NCI-H345 (cell line): Measurements from ENCODE around the gene PAPOLA.

Source experiments
- DNase-seq: peaks from one replicate; lab custom pipeline; 2025; lab: John Stamatoyannopoulos, UW

Gene PAPOLA

DNA sequence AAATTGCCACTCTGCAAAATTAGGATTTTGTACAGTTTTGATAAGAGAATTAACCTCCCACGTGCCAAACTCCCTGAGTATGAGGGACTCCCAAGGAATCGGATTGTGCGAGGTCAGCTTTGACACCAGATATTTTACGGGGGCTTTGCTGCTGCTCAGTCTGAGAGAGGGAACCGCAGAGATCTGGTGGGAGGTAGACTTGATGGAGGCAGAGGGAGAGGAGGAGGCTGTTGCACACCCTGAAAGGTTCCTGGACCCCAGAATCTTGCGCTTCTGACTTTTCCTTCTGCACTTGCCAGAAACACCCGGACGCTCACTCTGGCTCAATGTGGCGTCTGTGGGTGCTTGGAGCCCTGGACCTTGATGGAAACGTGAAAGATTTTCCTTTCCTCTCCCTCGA, 83.9 kb downstream of the PAPOLA start:
- no peak for DNase-seq

DNA sequence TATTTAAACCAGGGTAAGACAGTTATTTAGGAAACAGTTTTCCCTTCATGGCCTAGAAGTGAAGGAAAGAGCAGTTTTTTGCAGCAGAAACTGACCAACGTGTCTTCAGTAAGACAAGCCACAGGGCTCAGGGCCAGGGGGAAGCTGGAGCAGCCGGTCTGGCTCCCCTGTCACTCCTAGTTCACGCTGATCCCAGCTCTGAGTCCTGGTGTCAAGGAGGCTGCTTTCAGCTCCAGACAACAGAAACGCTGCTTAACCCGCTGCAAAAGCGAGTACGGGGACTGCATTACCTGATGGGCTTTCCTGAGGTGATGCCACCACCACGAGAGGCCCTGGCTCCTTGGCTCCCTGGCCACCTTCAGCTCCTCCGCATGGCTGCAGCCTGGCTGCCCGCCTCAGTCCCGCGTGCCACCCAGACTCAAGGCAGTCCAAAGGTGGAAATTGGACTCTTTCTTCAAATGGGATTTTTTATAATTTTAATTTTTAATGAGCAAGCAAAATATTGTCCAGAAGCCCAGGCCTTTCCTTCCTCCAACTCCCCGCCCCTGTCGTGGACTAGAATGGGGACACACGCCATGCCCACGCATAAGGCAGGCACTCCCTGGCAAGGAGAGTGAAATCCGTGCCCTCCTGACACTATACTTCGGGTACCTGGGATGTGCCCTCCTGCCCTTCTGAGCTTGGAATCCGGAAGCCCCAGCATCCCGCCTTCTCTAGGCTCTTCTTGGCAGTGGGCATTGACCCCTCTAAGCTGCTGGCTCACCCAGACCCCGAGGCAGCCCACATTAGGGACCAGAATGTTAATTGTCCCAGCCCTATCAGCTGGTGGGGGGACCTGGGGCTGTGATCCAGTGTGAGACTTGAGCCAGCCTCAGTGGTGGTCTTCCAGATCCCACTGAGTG, 85.0 kb downstream of the PAPOLA start:
- no peak for DNase-seq

DNA sequence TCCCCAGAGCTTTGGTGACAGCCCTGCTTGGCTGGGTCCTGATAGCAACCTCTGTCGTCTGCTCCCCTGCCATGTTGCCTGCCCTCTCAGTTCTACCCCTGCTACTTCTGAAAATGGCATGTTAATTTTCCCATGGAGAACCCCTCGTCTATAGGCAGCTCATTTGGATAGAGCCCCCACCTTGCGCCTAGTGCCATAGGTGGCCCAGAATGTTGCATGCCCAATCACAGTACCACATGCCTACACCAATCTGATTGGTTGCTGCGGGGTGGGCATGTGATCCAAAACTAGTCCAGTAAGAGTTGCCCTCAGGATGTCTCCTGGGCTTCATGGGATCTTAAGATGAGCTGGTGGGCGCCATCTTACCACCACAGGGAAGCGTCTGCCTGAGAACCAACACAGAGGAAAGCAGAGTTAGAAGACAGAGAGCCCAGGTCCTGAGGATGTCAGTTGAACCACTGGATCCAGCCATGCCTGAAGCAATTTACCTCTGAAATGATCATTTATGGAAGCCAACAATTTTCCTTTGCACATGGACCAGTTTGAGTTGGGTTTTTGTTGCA, 85.7 kb downstream of the PAPOLA start:
- no peak for DNase-seq

DNA sequence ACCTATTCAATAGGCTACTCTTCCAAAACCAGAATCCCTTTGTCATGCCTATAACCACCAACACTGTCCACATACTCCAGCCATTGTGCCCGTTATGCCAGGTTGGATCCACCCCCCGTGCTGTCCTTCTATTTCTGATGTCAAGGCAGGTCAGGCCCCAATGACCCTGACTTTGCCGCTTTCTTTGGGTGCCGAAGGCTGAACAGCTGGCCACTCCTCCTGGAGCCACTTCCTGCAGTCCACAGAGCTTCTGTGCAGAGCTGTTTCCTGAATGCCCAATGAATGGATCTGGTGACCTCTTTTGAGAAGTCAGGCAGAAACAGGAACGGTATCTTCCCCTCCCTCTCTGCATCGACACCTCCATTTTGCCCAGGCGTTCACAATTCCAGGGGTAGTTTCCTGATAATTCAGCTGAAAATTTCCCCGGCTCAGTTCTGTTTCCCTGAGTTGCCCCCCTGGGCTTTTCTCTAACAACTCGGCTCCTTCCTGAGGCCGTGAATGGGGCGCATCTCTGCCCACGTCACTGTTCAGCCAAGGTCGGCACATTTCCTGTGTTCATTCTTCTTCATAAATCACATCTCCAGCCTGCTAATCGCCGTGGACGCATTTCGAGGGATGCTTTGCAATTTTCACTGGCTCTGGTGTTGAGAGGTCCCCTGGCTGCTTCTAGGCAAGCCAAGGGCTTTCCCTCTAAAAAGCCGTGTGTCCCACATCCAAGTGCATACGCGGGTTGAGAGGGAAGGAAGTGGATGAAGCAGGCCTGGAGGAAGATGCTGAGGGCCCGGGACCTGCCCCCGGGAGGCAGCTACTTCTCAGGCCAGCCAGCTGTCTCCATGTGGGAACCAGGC, 86.5 kb downstream of the PAPOLA start:
- no peak for DNase-seq

DNA sequence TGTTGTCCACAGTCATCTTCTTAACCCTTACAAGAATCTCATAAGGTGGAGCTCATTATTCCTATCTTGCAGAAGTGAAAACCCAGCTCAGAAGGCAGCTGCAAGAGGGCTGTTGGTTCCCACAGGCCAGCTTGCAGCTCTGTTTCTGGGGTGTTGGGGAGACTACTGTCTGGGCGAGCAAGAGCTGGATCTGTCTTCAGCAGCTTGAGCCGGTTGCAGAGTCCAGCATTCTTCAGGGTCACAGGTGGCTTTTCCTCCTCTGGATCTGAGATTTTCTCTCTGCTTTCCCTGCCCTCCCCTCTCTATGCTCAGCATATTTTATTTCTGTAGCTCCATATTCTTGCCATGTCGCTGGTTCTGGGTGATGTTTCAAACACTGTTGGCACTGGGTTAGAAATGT, 87.4 kb downstream of the PAPOLA start:
- no peak for DNase-seq

DNA sequence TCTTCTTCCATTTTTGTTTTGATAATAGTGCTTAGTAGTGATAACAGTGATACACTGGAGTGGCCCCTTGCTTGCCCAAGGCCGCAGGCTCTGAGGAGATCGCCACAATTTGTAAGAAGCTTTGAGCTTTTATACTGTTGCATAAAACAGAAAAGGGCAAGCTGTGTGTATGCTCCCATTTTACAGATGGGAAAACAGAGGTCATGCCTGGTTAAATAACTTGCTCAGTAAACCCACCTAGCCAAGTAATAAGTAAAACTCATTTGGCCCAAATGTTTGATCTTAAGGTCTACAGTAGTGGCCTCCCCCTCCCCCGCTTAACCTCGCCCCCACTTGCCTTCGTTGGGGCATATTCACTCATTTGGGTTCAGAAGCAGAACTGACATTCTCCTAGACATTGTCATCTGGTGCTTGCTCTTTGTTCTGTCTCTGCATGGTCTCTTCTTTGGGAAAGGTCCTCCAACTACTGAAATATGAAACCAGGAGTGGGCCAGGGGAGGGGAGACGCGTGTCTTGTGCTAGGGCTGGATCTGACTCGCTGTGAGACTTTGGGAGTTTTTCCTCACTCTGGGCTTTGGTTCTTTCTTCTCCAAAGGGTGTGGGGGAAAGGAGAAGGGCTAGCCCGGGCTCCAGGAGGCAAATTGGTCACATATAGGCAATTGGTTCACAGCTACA, 88.1 kb downstream of the PAPOLA start:
- peak; percentile 6 for DNase-seq

DNA sequence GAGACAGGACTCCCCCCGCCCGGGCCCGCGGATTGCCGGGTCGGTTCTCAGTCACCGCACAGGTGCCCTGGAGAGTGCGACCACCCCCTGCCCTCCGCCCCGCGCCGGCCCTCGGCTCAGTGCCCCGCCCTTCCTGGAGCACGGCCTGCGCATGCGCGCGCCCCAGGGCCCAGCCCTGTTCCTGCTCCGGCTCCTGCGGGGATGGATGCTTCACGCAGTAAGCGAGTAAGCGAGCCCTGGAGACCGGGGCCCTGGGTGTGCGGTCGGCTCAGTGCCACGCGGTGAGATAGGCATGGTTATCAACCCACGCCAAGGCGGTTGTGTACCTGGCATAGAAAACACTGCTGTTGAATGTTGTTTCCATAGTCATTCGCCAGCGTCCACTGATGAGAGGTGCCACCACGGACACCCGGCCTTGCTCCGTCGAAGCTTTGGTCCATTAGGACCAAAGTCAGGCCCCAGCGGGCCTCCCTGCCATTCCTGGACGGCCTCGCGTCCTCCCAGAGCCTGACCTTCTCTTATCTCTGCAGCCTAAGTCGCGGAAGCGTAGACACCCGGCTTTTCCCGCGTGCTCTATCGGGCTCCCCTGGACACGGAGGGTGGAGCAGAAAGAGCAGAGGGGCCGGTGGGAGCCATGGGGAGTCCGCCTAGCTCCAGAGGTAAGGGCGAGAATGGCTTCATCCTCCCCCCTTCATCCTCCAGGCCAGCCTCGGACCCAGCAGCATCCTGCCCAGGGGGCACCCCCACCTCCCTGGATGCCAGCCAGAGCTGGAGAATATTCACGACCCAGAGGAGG, 90.6 kb downstream of the PAPOLA start:
- DNase-seq: no peak

DNA sequence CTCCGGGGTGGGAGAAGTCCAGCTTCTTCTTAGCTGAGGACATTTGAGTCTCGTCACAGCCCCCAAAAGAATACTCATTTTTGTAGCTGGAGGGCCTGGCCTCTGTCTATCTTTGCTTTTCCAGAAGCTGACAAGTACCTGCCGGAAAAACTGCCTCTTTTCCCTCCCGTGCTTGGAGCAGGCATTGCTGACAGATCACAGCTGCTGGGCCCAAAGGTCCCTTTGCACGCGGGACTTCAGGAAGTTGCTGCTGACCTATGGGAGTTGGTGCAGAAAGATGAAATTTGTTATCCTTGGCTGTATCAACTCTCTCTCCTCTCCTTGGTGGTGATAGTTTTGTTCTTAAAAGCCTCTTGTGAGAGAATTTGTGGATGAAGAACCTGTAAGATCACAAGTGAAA, 92.8 kb downstream of the PAPOLA start:
- DNase-seq: no peak

DNA sequence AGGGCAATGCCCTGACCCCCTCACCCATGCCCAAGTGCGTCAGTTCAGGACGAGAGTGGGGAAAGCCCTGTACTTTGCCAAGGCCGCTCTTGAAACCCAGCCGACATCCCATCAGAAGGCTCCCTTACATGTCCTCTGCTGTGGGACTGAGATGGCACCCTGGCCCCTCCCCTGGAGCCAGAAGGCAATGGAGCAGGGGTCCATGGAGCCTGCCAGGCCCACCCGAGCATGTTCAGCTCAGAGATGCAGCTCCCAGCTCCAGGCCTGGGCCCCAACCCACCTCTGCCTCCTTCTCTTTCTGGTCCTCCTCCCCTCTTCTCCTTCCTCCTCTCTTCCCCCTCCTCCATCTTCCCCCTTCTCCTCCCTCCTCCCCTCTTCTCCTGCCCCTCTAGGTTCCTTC, 95.5 kb downstream of the PAPOLA start:
- DNase-seq: no peak

DNA sequence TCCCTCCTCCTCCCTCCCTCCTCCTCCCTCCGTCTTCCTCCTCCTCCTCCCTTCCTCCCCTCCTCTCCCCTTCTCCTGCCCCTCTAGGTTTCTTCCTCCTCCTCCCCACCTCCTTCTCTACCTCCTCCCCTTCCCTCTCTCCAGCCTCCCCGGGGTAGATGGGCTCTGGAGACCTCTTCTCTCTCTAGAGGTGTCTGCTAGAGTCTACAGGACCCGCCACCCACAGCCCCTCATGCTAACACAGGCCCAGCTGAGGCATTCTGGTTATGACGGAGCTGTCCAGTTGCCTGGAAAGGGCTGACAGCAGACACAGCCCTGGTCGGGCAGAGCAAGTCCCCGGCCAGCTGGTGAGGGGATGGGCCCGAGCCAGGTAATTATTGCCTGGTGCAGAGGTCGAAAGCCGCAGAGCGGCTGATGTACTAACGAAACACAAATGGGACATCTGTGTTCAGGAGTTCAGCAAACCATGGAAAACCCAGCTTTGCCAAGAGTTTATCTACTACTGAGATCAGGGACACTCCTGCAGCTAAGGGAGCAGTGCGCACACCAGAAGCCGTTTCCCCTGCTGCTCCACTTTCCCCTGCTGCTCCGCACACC, 96.2 kb downstream of the PAPOLA start:
- DNase-seq: no peak

DNA sequence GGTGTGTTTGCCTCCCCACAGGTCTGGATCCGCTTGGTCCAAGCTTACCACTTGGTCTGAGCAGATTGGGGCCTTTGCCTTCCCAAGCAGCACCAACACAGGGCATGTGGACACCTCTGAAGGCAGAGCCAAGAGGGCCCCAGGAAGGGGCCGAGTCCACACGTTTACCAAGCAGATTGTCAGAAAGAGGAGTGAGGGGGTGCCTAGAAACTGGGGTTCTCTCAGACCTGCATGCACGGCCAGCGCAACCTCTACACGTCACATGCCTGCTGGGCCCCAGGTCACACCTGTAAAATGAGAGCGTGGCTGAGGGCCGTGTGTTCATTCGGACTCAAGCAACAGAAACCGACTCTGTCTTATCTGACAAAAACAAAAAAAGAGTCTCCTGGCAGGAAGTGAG, 96.9 kb downstream of the PAPOLA start:
- no peak for DNase-seq

DNA sequence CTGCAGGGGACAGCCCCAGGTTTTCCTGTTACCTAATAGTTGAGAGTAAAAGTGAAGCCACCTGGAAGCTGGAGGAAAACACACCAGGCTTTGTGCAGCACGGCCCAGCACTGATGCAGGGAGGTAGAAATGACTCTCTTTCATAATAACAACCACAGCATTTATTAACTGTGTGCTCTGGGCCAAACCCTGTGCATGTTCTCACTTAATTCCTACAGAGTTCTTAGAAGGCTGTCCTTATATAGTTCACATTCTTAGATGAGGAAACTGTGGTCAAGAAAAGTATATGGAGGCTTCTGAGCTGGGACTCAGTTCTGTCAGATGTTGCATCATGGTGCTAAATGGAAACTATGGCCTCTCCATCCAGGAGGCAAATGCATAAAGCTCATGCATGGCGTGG, 100.0 kb downstream of the PAPOLA start:
- DNase-seq: no peak

DNA sequence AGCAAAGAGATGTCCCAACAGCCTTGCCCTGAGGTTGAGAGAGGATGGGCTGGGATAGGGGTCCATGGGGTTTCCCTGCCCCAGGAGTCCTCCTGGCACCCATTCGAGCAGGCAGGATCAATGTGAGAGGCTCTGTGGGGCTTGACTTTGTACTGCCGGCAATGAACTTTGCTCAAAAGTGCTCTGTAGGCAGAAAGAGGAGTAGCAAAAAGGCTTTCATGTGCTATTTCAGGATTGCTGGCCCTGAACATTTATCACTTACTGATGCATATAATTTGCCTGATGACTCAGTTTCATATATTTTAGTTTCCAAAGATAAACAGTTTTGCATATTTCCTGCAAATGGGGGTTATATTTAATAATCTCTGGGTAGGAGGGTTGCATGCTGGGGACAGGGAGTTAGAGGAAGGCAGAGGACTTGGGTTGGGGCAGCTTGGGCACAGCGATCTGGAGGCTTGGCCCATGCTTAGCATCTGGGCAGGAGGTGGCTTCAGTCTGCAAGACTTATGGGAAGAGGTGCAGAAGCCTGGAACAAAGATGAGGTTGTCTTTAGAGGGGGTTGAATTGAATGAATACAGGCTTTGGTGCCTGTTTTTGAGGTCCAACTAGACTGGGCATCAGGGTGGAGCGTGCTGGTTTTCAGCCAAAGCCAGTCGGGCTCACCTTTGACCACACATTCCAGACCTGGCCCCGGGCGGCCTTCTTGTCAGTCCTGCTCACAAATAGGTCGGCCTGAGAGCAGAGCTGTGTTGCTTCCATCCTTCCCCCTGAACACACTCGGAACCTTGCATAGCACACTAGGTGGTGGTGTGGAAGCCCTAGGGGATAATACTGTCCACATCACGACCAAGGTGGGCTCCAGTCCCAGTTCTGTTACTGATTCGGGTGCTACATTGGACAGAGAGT, 101.4 kb downstream of the PAPOLA start:
- DNase-seq: no peak

DNA sequence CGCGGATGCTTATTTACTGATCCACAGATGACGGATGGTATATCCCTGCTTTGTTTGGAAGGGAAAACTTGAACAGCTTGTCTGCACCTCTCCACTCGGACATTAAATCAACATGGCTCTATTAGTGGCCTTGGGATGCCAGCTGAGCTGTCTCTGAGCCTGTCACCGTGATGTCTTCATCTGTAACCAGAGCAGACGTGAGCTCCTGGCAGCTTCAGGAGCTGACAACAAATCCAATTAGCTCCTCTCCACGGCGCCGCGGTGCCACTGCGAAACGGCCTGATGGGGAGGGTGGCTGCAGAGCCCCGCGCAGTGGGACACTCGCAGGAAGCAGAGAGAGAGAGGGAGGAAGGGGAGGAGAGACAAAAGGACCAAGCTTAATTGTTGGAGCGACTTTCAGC, 112.3 kb downstream of the PAPOLA start:
- no peak for DNase-seq

DNA sequence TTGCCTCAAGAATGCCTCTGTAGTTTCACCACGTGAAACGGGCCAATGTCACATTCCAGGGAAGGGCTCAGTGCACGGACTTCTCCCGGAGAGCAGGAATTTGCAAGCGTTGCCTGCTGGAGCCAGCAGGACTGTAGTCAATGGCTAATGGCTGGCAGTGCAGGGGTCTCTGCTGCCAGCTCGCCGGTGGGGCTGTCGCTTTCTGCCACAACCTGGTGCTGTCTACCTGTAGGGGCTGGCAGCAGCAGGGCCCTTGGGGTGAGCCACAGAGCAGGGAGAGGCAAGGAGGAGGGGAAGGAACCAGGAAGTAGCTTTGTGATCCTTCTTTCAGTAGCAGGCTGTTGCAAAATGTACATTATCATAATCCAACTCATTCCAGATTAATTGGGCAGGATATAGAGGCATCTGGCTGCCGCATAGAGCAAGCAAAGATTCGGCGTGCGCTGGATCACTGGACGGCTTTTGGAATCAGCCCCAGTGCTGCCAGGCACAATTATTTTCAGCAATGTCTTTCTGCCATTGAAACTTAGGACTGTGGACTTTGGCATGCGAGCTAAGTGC, 114.1 kb downstream of the PAPOLA start:
- no peak for DNase-seq
